GM12864 (cell line): Measurements from ENCODE around the gene EGFR.

ENCODE experiments used
- DNase-seq: peaks from one replicate; pipeline ENCODE4 v3.0.0-alpha.2; 2011; ENCODE audit warnings: low read depth
- H3K4me3 ChIP-seq: 2 replicates; pipeline ENCODE4 v1.5.1; 2011; ENCODE audit warnings: mild to moderate bottlenecking, low read depth, low read length, control low read depth
- TF ChIP-seq, protein P1 (sequence below): IDR thresholded peaks from 2 replicates; pipeline ENCODE4 v1.5.1; 2011; ENCODE audit warnings: low read depth, mild to moderate bottlenecking, moderate library complexity, low read length, control low read depth, inconsistent platforms; ENCODE audit errors: missing control alignments

Gene EGFR

GRCh38 chr7:55006499-55006898 is 12.3 kb upstream of the EGFR start:
- H3K4me3 ChIP-seq: no peak overlapping the region
- DNase-seq: no peak
- TF ChIP-seq, protein P1, sequence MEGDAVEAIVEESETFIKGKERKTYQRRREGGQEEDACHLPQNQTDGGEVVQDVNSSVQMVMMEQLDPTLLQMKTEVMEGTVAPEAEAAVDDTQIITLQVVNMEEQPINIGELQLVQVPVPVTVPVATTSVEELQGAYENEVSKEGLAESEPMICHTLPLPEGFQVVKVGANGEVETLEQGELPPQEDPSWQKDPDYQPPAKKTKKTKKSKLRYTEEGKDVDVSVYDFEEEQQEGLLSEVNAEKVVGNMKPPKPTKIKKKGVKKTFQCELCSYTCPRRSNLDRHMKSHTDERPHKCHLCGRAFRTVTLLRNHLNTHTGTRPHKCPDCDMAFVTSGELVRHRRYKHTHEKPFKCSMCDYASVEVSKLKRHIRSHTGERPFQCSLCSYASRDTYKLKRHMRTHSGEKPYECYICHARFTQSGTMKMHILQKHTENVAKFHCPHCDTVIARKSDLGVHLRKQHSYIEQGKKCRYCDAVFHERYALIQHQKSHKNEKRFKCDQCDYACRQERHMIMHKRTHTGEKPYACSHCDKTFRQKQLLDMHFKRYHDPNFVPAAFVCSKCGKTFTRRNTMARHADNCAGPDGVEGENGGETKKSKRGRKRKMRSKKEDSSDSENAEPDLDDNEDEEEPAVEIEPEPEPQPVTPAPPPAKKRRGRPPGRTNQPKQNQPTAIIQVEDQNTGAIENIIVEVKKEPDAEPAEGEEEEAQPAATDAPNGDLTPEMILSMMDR: no peak

DNA sequence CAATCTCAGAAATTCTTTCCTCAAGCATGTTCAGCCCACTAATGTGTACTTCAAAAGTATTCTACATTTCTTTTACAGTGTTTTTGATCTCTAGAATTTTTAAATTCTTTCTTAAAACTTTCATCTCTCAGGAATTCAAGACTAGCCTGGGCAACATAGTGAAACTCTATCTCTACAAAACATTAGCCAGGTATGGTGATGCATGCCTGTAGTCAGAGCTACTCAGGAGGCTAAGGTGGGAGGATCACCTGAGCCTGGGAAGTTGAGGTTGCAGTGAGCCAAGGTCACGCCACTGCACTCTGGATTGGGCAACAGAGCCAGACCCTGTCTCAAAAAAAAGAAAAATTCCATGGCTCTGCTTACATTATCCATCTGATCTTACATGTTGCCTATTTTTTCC is 5.0 kb upstream of the EGFR start:
- no peak overlapping the region for H3K4me3 ChIP-seq
- DNase-seq: no peak
- TF ChIP-seq, protein P1: no peak

DNA sequence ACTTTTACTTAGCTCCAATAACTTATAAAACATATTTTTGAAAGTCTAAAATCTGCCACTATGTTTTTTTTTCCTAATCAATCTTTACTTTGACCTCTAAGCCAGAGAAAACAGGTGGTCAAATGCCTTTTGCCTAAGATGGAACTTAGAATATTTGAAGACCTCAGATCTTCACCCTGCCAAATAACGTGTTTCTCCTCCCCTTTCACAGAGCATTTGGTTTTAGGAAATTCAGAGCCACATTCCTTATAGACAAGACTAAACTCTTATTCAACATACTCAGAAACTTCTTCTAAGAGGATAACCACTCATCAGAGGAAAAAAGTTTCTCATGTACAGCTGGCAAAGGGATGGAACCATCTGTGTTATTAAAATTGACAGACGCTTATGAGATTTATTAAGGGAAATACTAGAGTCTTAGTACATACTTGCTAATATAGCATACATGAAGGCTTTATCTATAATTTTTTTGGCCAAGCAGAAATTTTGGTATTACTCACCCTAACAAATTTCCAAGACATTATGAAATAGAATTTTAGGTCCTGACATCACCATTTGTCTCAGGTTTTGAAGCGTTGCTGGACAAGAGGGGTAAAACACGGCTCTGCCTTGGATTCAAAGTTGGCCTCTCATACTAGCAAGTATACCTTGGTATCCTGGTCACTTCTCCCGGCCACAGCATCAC is 2.6 kb upstream of the EGFR start:
- H3K4me3 ChIP-seq: no peak overlapping the region
- TF ChIP-seq, protein P1: no peak
- no peak for DNase-seq

DNA sequence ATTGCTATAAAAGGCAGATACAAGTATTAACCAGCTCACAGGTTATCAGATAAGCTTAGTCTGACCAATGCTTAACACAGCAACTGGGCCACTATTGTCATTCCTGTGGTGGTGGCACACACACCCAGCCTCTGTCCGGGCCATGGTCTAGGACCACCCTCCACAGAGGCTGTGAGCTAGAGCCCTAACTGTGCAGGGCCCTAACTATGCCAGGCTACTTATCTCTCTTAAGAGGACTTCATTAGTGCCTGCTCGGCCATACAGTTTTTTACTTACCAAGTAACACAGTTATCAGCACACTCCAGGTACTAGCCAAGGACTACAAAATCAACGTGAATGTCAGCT is 2.1 kb upstream of the EGFR start:
- no peak overlapping the region for H3K4me3 ChIP-seq
- no peak for DNase-seq
- TF ChIP-seq, protein P1: no peak

GRCh38 chr7:55017841-55018240 is 976 bp upstream of the EGFR start:
- TF ChIP-seq, protein P1: no peak
- H3K4me3 ChIP-seq: no peak overlapping the region
- DNase-seq: no peak

DNA sequence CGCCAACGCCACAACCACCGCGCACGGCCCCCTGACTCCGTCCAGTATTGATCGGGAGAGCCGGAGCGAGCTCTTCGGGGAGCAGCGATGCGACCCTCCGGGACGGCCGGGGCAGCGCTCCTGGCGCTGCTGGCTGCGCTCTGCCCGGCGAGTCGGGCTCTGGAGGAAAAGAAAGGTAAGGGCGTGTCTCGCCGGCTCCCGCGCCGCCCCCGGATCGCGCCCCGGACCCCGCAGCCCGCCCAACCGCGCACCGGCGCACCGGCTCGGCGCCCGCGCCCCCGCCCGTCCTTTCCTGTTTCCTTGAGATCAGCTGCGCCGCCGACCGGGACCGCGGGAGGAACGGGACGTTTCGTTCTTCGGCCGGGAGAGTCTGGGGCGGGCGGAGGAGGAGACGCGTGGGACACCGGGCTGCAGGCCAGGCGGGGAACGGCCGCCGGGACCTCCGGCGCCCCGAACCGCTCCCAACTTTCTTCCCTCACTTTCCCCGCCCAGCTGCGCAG is 424 bp downstream of the EGFR start:
- no peak for DNase-seq
- TF ChIP-seq, protein P1: no peak
- peak overlapping the region; percentile 18 for H3K4me3 ChIP-seq

DNA sequence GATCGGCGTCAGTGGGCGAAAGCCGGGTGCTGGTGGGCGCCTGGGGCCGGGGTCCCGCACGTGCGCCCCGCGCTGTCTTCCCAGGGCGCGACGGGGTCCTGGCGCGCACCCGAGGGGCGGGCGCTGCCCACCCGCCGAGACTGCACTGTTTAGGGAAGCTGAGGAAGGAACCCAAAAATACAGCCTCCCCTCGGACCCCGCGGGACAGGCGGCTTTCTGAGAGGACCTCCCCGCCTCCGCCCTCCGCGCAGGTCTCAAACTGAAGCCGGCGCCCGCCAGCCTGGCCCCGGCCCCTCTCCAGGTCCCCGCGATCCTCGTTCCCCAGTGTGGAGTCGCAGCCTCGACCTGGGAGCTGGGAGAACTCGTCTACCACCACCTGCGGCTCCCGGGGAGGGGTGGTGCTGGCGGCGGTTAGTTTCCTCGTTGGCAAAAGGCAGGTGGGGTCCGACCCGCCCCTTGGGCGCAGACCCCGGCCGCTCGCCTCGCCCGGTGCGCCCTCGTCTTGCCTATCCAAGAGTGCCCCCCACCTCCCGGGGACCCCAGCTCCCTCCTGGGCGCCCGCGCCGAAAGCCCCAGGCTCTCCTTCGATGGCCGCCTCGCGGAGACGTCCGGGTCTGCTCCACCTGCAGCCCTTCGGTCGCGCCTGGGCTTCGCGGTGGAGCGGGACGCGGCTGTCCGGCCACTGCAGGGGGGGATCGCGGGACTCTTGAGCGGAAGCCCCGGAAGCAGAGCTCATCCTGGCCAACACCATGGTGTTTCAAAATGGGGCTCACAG is 1.1 kb downstream of the EGFR start:
- TF ChIP-seq, protein P1: no peak
- no peak for DNase-seq
- H3K4me3 ChIP-seq: no peak overlapping the region
